Osteoblast (primary cell): Measurements from ENCODE around the gene GSE1. TPM values are rescaled to one million over a fixed set of nuclear protein-coding genes. Genes with fewer than 3 reads are reported as not detected.

Experiments
- DNase-seq: peaks from one replicate; pipeline ENCODE4 v3.0.0; 2011; ENCODE audit warnings: low spot score, mixed read lengths; ENCODE audit not compliant: insufficient read length; ENCODE audit errors: missing footprints
- H2AFZ ChIP-seq: 2 replicates; pipeline ENCODE4 v1.6.0; 2011; ENCODE audit warnings: mild to moderate bottlenecking, low read length
- H3K27ac ChIP-seq: 2 replicates; pipeline ENCODE4 v1.5.1; 2011; ENCODE audit warnings: mild to moderate bottlenecking, low read depth, low read length, moderate library complexity
- H3K27me3 ChIP-seq: 2 replicates; pipeline ENCODE4 v1.6.0; 2012; ENCODE audit warnings: mild to moderate bottlenecking, control low read depth, inconsistent platforms, low read length, moderate library complexity; ENCODE audit not compliant: insufficient read depth
- H3K36me3 ChIP-seq: 2 replicates; pipeline ENCODE4 v1.5.1; 2011; ENCODE audit warnings: mild to moderate bottlenecking, low read length, control low read depth, moderate library complexity; ENCODE audit not compliant: insufficient read depth
- H3K4me1 ChIP-seq: 2 replicates; pipeline ENCODE4 v1.5.1; 2011; ENCODE audit warnings: mild to moderate bottlenecking, low read length, control low read depth, moderate library complexity; ENCODE audit not compliant: insufficient read depth
- H3K4me2 ChIP-seq: 2 replicates; pipeline ENCODE4 v1.6.0; 2011; ENCODE audit warnings: mild to moderate bottlenecking, low read length; ENCODE audit not compliant: insufficient read depth
- H3K4me3 ChIP-seq: fragments of 200-600 bp; sonication (generic); 3 replicates; pipeline ENCODE4 v1.5.1; 2012; ENCODE audit warnings: mild to moderate bottlenecking, low read length, inconsistent platforms; ENCODE audit not compliant: insufficient read depth
- H3K79me2 ChIP-seq: 2 replicates; pipeline ENCODE4 v1.6.0; 2012; ENCODE audit warnings: mild to moderate bottlenecking, low read length, control low read depth, inconsistent platforms; ENCODE audit not compliant: insufficient read depth
- H3K9me3 ChIP-seq: 2 replicates; pipeline ENCODE4 v1.5.1; 2011; ENCODE audit warnings: low read depth, low read length, control low read depth
- H4K20me1 ChIP-seq: 2 replicates; pipeline ENCODE4 v1.6.0; 2012; ENCODE audit warnings: mild to moderate bottlenecking, low read length, control low read depth; ENCODE audit not compliant: insufficient read depth
- CTCF ChIP-seq: IDR thresholded peaks from 2 replicates; pipeline ENCODE4 v1.5.1; 2011; ENCODE audit warnings: mild to moderate bottlenecking, low read depth, low read length, moderate library complexity; ENCODE audit errors: extremely low read depth
- total RNA-seq: library from RNA; depleted of rRNA; stranded (reverse); fragments of >200 nt; gene quantifications from 2 replicates; pipeline ENCODE4 v1.2.3, GENCODE V29; 2012

The GSE1 gene
- total RNA-seq, result 49.6 and 55.7 TPM in 2 replicates

GRCh38 chr16:85612801-85613603 lies at the start of gene GSE1:
TSS of gene GSE1 (plus strand) at chr16:85613322. CDS start at chr16:85613392, 70 bp downstream.
- peaks cover 33% of the 10 kb centered on the region for H3K4me1 ChIP-seq
- peaks cover 4% of the 10 kb centered on the region for H3K36me3 ChIP-seq
- no peak within 1 kb of the TSS for H2AFZ ChIP-seq
- H3K4me2 ChIP-seq, result peak within 1 kb of the TSS; percentile 81
- H3K27me3 ChIP-seq, result no peaks in the 10 kb centered on the region
- no peak for TF ChIP-seq CTCF
- no peaks in the 10 kb centered on the region for H3K9me3 ChIP-seq
- peak within 1 kb of the TSS; percentile 78 for H3K4me3 ChIP-seq
- peaks cover 62% of the 10 kb centered on the region for H4K20me1 ChIP-seq
- peak; percentile 99 for DNase-seq
- peaks cover 64% of the 10 kb centered on the region for H3K79me2 ChIP-seq
- H3K27ac ChIP-seq, result peak within 1 kb of the TSS; percentile 74

DNA sequence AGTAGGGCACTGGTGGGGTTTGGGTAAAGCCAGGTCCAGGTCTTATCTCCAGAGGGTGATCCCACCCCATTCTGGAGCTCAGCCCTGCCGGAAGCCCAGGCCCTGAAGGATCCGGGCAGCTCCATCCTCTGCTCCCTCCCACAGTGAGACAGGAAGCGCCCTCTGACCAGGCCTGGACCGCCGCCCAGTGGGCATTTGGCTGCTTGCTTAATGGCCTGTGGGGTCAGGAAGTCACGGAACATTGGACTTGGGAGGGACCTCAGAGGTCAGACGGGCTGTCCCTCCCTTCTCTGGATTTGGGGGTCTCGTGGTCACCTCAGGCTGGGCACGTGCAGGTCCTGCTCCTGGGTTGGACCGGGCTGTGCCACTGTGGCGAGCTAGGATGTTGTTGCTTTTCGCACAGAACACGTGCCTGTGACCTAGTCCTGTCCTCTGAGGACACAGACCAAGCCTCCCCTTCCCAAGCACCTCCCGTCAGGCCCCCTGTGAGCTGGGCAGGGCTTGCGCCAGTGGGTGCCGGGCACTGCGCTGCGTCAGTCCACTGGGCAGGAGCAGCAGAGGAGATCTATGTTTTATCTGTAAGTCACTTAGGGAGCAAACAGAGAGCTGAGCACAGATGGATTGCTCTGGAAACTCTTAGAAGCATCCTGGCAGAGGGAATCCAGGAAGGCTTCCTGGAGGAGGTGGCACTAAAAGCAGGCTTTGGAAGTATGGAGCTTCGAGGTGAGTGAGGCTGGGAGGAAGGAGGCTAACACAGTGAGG lies 49.4 kb upstream of the GSE1 start:
- Histone ChIP-seq H4K20me1 (peaks cover 78% of the 10 kb centered on the region), H3K36me3 (no peaks in the 10 kb centered on the region), H2AFZ (peak overlapping the region; percentile 63), H3K4me1 (peaks cover 19% of the 10 kb centered on the region), H3K27me3 (no peaks in the 10 kb centered on the region), H3K79me2 (peaks cover 96% of the 10 kb centered on the region), H3K9me3 (no peaks in the 10 kb centered on the region), H3K27ac (peak overlapping the region; percentile 43), H3K4me3 (peak overlapping the region; percentile 33), H3K4me2 (peak overlapping the region; percentile 46)
- peak; percentile 31 for TF ChIP-seq CTCF
- peak; percentile 98 for DNase-seq

DNA sequence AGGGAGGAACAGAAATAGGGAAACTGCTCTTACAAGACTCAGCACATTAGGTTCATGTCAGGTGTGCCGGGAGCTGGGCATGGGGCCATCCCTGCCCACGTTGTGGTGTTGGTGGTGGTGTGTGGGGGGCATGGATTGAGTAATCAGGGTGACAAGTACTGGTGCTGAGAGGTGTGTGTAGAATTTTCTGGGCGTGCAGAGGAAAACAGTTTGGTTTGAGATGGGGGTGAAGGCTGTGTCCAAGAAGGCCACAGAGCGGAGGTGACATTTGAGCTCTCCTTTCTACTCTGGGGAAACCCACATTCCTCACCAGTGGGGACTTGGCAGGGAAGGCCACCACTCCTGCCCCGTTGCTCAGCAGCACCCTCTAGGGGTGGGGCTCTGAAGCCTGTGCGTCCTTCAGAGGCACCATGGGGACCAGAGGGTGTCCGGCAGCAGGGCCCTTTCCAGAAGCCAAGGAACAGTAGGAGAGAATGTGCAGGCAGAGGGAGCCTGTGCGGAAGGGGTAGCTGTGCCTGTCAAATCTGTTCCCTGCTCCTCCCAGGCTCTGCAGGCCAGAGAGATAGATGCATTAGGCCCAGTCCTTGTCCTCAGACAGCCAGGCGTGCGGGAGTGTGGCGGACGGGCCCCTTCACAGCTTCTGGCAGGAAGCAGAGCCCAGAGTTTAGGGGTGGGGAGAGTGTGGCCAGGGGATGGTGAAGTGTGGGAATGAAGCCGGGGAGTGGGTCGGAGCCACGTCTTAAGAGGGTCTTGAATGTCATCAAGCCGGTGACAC lies 48.7 kb upstream of the GSE1 start:
- DNase-seq, result peak; percentile 91
- peak; percentile 57 for TF ChIP-seq CTCF
- no peak overlapping the region for H2AFZ ChIP-seq
- no peaks in the 10 kb centered on the region for H3K27me3 ChIP-seq
- H4K20me1 ChIP-seq, result peaks cover 79% of the 10 kb centered on the region
- H3K4me3 ChIP-seq, result no peak overlapping the region
- H3K4me1 ChIP-seq, result peaks cover 23% of the 10 kb centered on the region
- H3K4me2 ChIP-seq, result no peak overlapping the region
- no peaks in the 10 kb centered on the region for H3K9me3 ChIP-seq
- H3K79me2 ChIP-seq, result peaks cover 96% of the 10 kb centered on the region
- no peak overlapping the region for H3K27ac ChIP-seq
- H3K36me3 ChIP-seq, result no peaks in the 10 kb centered on the region
